Measurements from ENCODE around the gene BCL11A.

BCL11A gene

GRCh38 chr2:60469536-60470317 is 83.7 kb downstream of the BCL11A start:
- TF ChIP-seq CEBPB (IDR thresholded peaks at IDR 0.05) (no peak), USF1 (IDR thresholded peaks at IDR 0.05) (no peak), RAD21 (IDR thresholded peaks at IDR 0.05; ENCODE audit: low read depth) (no peak), EP300 (IDR thresholded peaks at IDR 0.05; ENCODE audit: borderline replicate concordance) (no peak), TAF1 (IDR thresholded peaks at IDR 0.05; ENCODE audit: low read depth) (no peak)

GRCh38 chr2:60468382-60469085 is 84.9 kb downstream of the BCL11A start:
- TF ChIP-seq YY1 (IDR thresholded peaks at IDR 0.05; ENCODE audit: low read depth) (no peak), TAF1 (IDR thresholded peaks at IDR 0.05; ENCODE audit: low read depth) (no peak), TCF12 (IDR thresholded peaks at IDR 0.05; ENCODE audit: low read depth) (no peak), USF1 (IDR thresholded peaks at IDR 0.05) (no peak), CEBPB (IDR thresholded peaks at IDR 0.05) (no peak), FOXM1 (IDR thresholded peaks at IDR 0.05; ENCODE audit: borderline replicate concordance, low read depth) (no peak), MAX (IDR thresholded peaks at IDR 0.05) (no peak), EGR1 (IDR thresholded peaks at IDR 0.05) (no peak), ZBTB7A (IDR thresholded peaks at IDR 0.05; ENCODE audit: low read depth) (no peak), CREB1 (IDR thresholded peaks at IDR 0.05; ENCODE audit: low read depth) (no peak), TEAD4 (IDR thresholded peaks at IDR 0.05) (no peak), REST (IDR thresholded peaks at IDR 0.05; ENCODE audit: low read depth) (no peak), NFIC (IDR thresholded peaks at IDR 0.05) (no peak)

GRCh38 chr2:60466161-60466702 is 87.2 kb downstream of the BCL11A start:
- TF ChIP-seq FOXM1 (IDR thresholded peaks at IDR 0.05; ENCODE audit: borderline replicate concordance, low read depth) (no peak), YY1 (IDR thresholded peaks at IDR 0.05; ENCODE audit: low read depth) (no peak), TEAD4 (IDR thresholded peaks at IDR 0.05) (no peak), NFIC (IDR thresholded peaks at IDR 0.05) (no peak), ZBTB7A (IDR thresholded peaks at IDR 0.05; ENCODE audit: low read depth) (no peak), EP300 (IDR thresholded peaks at IDR 0.05; ENCODE audit: borderline replicate concordance) (no peak), RAD21 (IDR thresholded peaks at IDR 0.05; ENCODE audit: low read depth) (no peak), CREB1 (IDR thresholded peaks at IDR 0.05; ENCODE audit: low read depth) (no peak), TAF1 (IDR thresholded peaks at IDR 0.05; ENCODE audit: low read depth) (no peak), MAX (IDR thresholded peaks at IDR 0.05) (no peak), REST (IDR thresholded peaks at IDR 0.05; ENCODE audit: low read depth) (no peak), CEBPB (IDR thresholded peaks at IDR 0.05) (no peak), USF1 (IDR thresholded peaks at IDR 0.05) (no peak), TCF12 (IDR thresholded peaks at IDR 0.05; ENCODE audit: low read depth) (no peak), EGR1 (IDR thresholded peaks at IDR 0.05) (no peak)

GRCh38 chr2:60465736-60466135 is 87.7 kb downstream of the BCL11A start:
- no peak for TF ChIP-seq USF1 (IDR thresholded peaks at IDR 0.05)
- TF ChIP-seq REST (IDR thresholded peaks at IDR 0.05; ENCODE audit: low read depth): no peak
- TF ChIP-seq ZBTB7A (IDR thresholded peaks at IDR 0.05; ENCODE audit: low read depth): no peak
- TF ChIP-seq FOXM1 (IDR thresholded peaks at IDR 0.05; ENCODE audit: borderline replicate concordance, low read depth): no peak
- no peak for TF ChIP-seq EP300 (IDR thresholded peaks at IDR 0.05; ENCODE audit: borderline replicate concordance)
- TF ChIP-seq YY1 (IDR thresholded peaks at IDR 0.05; ENCODE audit: low read depth): no peak
- no peak for TF ChIP-seq NFIC (IDR thresholded peaks at IDR 0.05)
- TF ChIP-seq CEBPB (IDR thresholded peaks at IDR 0.05): no peak
- no peak for TF ChIP-seq TCF12 (IDR thresholded peaks at IDR 0.05; ENCODE audit: low read depth)
- TF ChIP-seq TEAD4 (IDR thresholded peaks at IDR 0.05): no peak
- no peak for TF ChIP-seq TAF1 (IDR thresholded peaks at IDR 0.05; ENCODE audit: low read depth)
- TF ChIP-seq CREB1 (IDR thresholded peaks at IDR 0.05; ENCODE audit: low read depth): no peak
- no peak for TF ChIP-seq MAX (IDR thresholded peaks at IDR 0.05)
- no peak for TF ChIP-seq RAD21 (IDR thresholded peaks at IDR 0.05; ENCODE audit: low read depth)
- no peak for TF ChIP-seq EGR1 (IDR thresholded peaks at IDR 0.05)

All from Ishikawa (cell line).